Measurements from ENCODE around the gene GULP1. TPM values are rescaled to one million over a fixed set of nuclear protein-coding genes. Genes with fewer than 3 reads are reported as not detected.

GULP1 gene
- total RNA-seq, 1 donor from 2014 or later: 27.6 TPM

DNA sequence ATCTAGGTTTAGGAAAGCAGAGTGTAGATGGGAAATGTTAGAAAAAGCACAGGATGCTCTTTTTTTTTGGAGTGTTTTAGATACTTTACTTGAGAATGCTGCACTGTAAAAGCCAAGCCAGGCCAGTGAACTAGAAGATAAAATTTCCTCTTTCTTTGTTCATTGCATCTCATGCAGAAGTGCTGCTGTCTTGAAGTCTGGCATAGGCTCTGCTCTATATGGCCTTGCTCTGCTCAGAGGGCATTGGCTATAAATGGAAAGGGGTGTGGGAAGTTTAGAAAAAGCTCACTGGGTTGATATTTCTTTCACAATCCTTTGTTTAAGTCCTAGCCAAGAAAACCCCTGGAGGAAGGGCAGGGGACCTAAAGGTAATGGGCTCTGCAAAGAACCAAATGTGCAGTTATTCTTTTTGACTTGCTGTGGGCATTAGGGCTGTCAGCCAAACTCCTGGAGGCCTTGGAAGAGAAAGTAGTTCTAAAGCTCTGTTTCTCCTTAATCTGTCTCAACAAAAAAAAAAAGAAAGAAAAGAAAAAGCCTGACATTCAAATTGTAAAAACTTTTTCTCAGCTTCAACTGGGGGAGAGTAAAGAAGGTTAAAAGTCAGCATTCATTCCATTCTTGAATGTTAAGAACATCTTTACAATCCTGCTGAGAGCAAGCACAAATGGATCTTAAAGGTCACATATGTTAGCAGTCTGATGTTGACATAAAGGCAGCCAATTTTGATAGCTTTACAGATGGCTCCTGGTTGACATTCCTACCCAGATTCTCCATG is 338.3 kb downstream of the GULP1 start:
- intact Hi-C loops (cut with DNase I): no loop called here
- H3K4me3 ChIP-seq: no peak overlapping the region
- H3K27me3 ChIP-seq (ENCODE audit: low read depth): no peaks in the 10 kb centered on the region
- ATAC-seq (no peak), DNase-seq (no peak)
- H3K4me1 ChIP-seq: no peaks in the 10 kb centered on the region
- H3K27ac ChIP-seq: no peak overlapping the region
- TF ChIP-seq, protein P1, sequence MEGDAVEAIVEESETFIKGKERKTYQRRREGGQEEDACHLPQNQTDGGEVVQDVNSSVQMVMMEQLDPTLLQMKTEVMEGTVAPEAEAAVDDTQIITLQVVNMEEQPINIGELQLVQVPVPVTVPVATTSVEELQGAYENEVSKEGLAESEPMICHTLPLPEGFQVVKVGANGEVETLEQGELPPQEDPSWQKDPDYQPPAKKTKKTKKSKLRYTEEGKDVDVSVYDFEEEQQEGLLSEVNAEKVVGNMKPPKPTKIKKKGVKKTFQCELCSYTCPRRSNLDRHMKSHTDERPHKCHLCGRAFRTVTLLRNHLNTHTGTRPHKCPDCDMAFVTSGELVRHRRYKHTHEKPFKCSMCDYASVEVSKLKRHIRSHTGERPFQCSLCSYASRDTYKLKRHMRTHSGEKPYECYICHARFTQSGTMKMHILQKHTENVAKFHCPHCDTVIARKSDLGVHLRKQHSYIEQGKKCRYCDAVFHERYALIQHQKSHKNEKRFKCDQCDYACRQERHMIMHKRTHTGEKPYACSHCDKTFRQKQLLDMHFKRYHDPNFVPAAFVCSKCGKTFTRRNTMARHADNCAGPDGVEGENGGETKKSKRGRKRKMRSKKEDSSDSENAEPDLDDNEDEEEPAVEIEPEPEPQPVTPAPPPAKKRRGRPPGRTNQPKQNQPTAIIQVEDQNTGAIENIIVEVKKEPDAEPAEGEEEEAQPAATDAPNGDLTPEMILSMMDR (IDR thresholded peaks at IDR 0.05): no peak
- H3K9me3 ChIP-seq: no peaks in the 10 kb centered on the region
- no peaks in the 10 kb centered on the region for H3K36me3 ChIP-seq

DNA sequence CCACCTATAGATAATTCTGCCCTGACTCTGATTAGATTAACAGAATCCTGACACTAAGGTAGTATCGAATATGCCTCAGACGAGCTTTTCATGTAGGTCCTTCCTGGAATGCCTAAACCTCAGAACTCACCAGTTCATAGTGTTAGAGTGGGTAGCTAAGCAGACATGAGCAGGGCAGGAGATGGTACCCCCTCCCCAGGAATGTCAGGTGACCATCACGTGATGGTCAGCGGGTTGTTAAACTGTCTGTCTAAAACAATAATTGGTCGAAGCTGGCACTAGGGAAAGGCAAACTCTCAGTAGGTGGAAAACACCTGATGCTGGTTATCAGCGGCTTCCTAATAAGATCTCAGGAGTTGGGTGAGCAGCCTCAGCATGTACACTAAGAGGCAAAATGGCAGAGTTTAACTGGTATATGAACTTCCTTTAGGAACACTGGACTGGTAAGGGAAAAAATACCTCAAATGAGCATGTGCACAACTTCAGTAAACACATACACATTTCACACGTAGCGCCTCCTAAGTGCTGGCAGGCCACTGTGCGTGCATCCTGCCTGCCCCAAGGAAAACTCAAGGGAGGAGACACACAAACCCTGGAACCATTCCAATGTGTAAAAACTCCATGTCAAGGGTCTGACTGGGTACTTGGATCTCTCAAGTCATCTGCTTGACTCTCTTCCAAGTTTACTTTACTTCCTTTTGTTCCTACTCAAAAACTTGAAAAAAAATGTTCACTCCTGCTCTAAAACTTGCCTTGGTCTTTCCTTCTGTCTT is 339.5 kb downstream of the GULP1 start:
- no peaks in the 10 kb centered on the region for H3K27me3 ChIP-seq (ENCODE audit: low read depth)
- no peaks in the 10 kb centered on the region for H3K36me3 ChIP-seq
- no peaks in the 10 kb centered on the region for H3K4me1 ChIP-seq
- no peak overlapping the region for H3K4me3 ChIP-seq
- ATAC-seq: no peak
- intact Hi-C loops (cut with DNase I): no loop called here
- H3K9me3 ChIP-seq: no peaks in the 10 kb centered on the region
- no peak for DNase-seq
- TF ChIP-seq, protein P1 (IDR thresholded peaks at IDR 0.05): no peak
- no peak overlapping the region for H3K27ac ChIP-seq

DNA sequence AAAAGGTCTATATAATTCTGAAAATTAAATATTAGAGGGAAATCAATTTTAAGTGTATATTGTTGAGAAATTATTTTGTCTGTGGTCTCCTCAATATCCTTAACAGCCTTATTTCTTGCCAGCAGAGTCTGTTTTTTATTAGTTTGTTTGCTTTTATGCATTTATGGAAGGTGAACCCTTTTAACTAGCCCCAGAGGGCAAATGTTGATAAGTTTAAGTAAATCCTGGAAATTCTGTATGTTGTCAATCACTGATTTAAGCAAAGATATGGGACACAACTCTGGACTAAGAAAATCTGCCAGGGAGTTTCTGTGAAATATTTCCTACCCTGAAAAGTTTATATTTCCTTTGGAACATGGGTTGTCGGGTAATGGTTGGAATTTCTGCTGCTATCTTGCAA is 343.0 kb downstream of the GULP1 start:
- Histone ChIP-seq H3K4me3 (no peak overlapping the region), H3K9me3 (no peaks in the 10 kb centered on the region), H3K4me1 (no peaks in the 10 kb centered on the region), H3K27ac (no peak overlapping the region), H3K27me3 (ENCODE audit: low read depth) (no peaks in the 10 kb centered on the region), H3K36me3 (no peaks in the 10 kb centered on the region)
- TF ChIP-seq, protein P1 (IDR thresholded peaks at IDR 0.05): no peak
- DNase-seq: no peak
- intact Hi-C loops (cut with DNase I): no loop called here
- ATAC-seq: no peak

Small RNA genes lying within 50 kb of the gene (microRNA-seq; reads per million reads assigned to microRNA genes)
- not detected for gene MIR561 (ENCODE audit: borderline number of aligned reads)

All from lower lobe of right lung (tissue), 2 donors.